B cell (primary cell): Measurements from ENCODE around the gene MYO18A. TPM values are rescaled to one million over a fixed set of nuclear protein-coding genes. Genes with fewer than 3 reads are reported as not detected.

Experiments
- ATAC-seq: fragments of 200-7000 bp; cut with Tn5 transposase; one replicate; pipeline ENCODE4 v1.10.0; 2021; ENCODE audit warnings: low read depth, mild to moderate bottlenecking, moderate number of reproducible peaks, moderate library complexity
- CTCF ChIA-PET: fragments of 350-600 bp; sonication (Branson Sonifier 250); formaldehyde crosslinking; loops from one replicate; lab custom pipeline; 2021; ENCODE audit warnings: antibody characterized with exemption, inconsistent platforms; lab: Charles Lee
- POLR2A ChIA-PET: fragments of 350-600 bp; sonication (Branson Sonifier 250); formaldehyde crosslinking; loops from one replicate; lab custom pipeline; 2021; ENCODE audit warnings: antibody characterized with exemption; lab: Charles Lee
- DNase-seq: peaks from one replicate; pipeline ENCODE4 v3.0.0; 2013
- H2AFZ ChIP-seq: 2 replicates; pipeline ENCODE4 v1.6.1; 2012; ENCODE audit warnings: mild to moderate bottlenecking, low read depth, low read length; ENCODE audit not compliant: insufficient read depth, poor library complexity, severe bottlenecking
- H3K27ac ChIP-seq, 2 donors: 1 replicate in 1 of 2; 2 replicates in 1 of 2; pipeline ENCODE4 v1.5.1; 2012 to 2013; ENCODE audit warnings: low read length in 2 of 2, mild to moderate bottlenecking in 2 of 2, moderate library complexity in 1 of 2
- H3K27me3 ChIP-seq, 4 experiments: fragments of 200-600 bp in 1 of 4; sonication (generic) in 1 of 4; replicated peaks in 1 of 4; 1 replicate in 2 of 4; 2 replicates in 2 of 4; pipeline versions ENCODE4 v1.6.1 to v1.7.0; 2013 to 2016; ENCODE audit warnings: low read length in 3 of 4, mild to moderate bottlenecking in 2 of 4, mixed read lengths in 1 of 4, moderate library complexity in 1 of 4; ENCODE audit not compliant: insufficient read depth in 4 of 4, control insufficient read depth in 3 of 4; ENCODE audit errors: control extremely low read depth in 1 of 4
- H3K36me3 ChIP-seq, 2 experiments: replicated peaks in 1 of 2; 1 replicate in 1 of 2; 2 replicates in 1 of 2; pipeline versions ENCODE4 v1.6.1 to v1.7.1; 2013; ENCODE audit warnings: low read length in 1 of 2; ENCODE audit not compliant: insufficient read depth in 2 of 2, control insufficient read depth in 1 of 2; ENCODE audit errors: control extremely low read depth in 1 of 2, extremely low read depth in 1 of 2
- H3K4me1 ChIP-seq, 2 donors: fragments of 200-600 bp in 1 of 2; sonication (generic) in 1 of 2; 1 replicate in 1 of 2; 2 replicates in 1 of 2; pipeline versions ENCODE4 v1.5.1 to v1.6.1; 2013 to 2017; ENCODE audit warnings: low read length in 2 of 2; ENCODE audit not compliant: control insufficient read depth in 2 of 2, insufficient read depth in 2 of 2
- H3K4me2 ChIP-seq: replicated peaks from 2 replicates; pipeline ENCODE3; 2012; ENCODE audit warnings: mild to moderate bottlenecking, low read depth, low read length; ENCODE audit not compliant: poor library complexity, severe bottlenecking
- H3K4me3 ChIP-seq, 5 experiments: fragments of 200-600 bp in 1 of 5; sonication (generic) in 1 of 5; 1 replicate in 3 of 5; 2 replicates in 2 of 5; pipeline versions ENCODE4 v1.5.1 to v1.7.0; 2011 to 2016; ENCODE audit warnings: low read length in 4 of 5, mild to moderate bottlenecking in 4 of 5, low read depth in 2 of 5, control low read depth in 1 of 5, moderate library complexity in 1 of 5; ENCODE audit not compliant: insufficient read depth in 1 of 5; ENCODE audit errors: control extremely low read depth in 1 of 5, extremely low read depth in 1 of 5
- H3K79me2 ChIP-seq: fragments of 200-600 bp; sonication (generic); one replicate; pipeline ENCODE4 v1.6.0; 2016; ENCODE audit warnings: low read length; ENCODE audit not compliant: control insufficient read depth, insufficient read depth
- H3K9ac ChIP-seq: fragments of 200-600 bp; sonication (generic); 2 replicates; pipeline ENCODE4 v1.6.1; 2017; ENCODE audit warnings: mild to moderate bottlenecking, low read length, moderate library complexity
- H3K9me3 ChIP-seq, 3 donors: one replicate each; pipeline versions ENCODE4 v1.6.1 to v1.7.1; 2013; ENCODE audit warnings: low read length in 2 of 3; ENCODE audit not compliant: control insufficient read depth in 2 of 3, insufficient read depth in 1 of 3; ENCODE audit errors: control extremely low read depth in 1 of 3
- H4K20me1 ChIP-seq: 2 replicates; pipeline ENCODE4 v1.6.0; 2012; ENCODE audit warnings: mild to moderate bottlenecking, low read length; ENCODE audit not compliant: insufficient read depth, control insufficient read depth, poor library complexity, severe bottlenecking
- H3K27ac Mint-ChIP-seq: one replicate; pipeline ENCODE4 v1.8.0; 2021; ENCODE audit warnings: mixed read lengths
- H3K27me3 Mint-ChIP-seq: one replicate; pipeline ENCODE4 v1.8.0; 2021; ENCODE audit warnings: mixed read lengths
- H3K4me1 Mint-ChIP-seq: one replicate; pipeline ENCODE4 v1.8.0; 2021; ENCODE audit warnings: mixed read lengths
- H3K4me3 Mint-ChIP-seq: one replicate; pipeline ENCODE4 v1.8.0; 2021; ENCODE audit warnings: mixed read lengths
- H3K9me3 Mint-ChIP-seq: one replicate; pipeline ENCODE4 v1.8.0; 2022; ENCODE audit warnings: mixed read lengths; ENCODE audit not compliant: insufficient read depth
- EZH2 ChIP-seq: IDR thresholded peaks from 2 replicates; pipeline ENCODE4 v1.6.1; 2012; ENCODE audit warnings: borderline replicate concordance, low read depth, mild to moderate bottlenecking, moderate library complexity, low read length; ENCODE audit not compliant: insufficient read depth, poor library complexity, severe bottlenecking
- WGBS: methylation state at CpG from one replicate; pipeline ENCODE4 v1.1.5; 2013; ENCODE audit warnings: missing lambda C conversion rate; ENCODE audit not compliant: insufficient coverage; 5-methylcytosine and 5-hydroxymethylcytosine counted together
- intact Hi-C: fragments of 100-400 bp; cut with micrococcal nuclease; formaldehyde crosslinking; loops from one replicate; pipeline ENCODE4 v1.10.0; 2022
- polyA plus RNA-seq: library from polyadenylated mRNA; depleted of rRNA; stranded (reverse); fragments of >200 nt; gene quantifications from 2 replicates; pipeline ENCODE4 v1.2.3, GENCODE V29; 2012
- total RNA-seq, 2 donors: library from RNA; stranded (reverse); fragments of 120-200 nt in 1 of 2; gene quantifications; 1 replicate in 1 of 2; 2 replicates in 1 of 2; pipeline versions ENCODE4 v1.2.3 to v1.2.4, GENCODE V29; 2013 to 2022
- TF ChIP-seq, protein P1 (sequence below): fragments of 200-600 bp; IDR thresholded peaks from one replicate; pipeline ENCODE4 v1.8.0; 2022; ENCODE audit warnings: antibody characterized with exemption, mild to moderate bottlenecking

Gene MYO18A
- total and polyA plus RNA-seq, 2 donors (not counting 1 experiment from before 2014, with no cell fraction given), result 72.2 to 155 TPM

DNA sequence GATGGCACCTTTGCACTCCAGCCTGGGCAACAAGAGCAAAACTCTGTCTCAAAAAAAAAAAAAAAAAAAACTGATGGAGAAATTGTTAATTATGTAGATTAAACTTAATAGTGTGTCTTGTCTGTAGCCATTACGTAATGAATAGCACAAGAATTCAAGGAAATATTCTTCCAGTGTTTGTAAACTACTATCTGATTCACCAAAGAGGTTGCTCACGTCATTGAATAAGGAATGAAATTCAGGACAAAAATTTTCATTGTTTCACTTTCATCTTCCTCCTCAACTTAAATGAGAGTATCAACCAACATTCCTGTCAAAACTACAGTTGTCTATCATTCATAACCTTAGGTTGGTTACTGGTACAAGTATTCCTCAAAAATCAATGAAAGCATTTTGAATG, 30.7 kb upstream of the MYO18A start:
- no peak overlapping the region for H3K27ac ChIP-seq
- no peak for ATAC-seq
- ChIA-PET POLR2A (no interaction called here), CTCF (interaction anchor here (0.7 to 14.8 kb wide), 3 partner anchors 9 to 64 kb away, joined by 3 to 304 read pairs (median 5); no protein-coding TSS in a partner anchor)
- no peaks in the 10 kb centered on the region for H4K20me1 ChIP-seq
- no peaks in the 10 kb centered on the region for H3K79me2 ChIP-seq
- H3K9me3 Mint-ChIP-seq, result no peaks in the 10 kb centered on the region
- H3K4me3 Mint-ChIP-seq, result no peak overlapping the region
- TF ChIP-seq, protein P1, sequence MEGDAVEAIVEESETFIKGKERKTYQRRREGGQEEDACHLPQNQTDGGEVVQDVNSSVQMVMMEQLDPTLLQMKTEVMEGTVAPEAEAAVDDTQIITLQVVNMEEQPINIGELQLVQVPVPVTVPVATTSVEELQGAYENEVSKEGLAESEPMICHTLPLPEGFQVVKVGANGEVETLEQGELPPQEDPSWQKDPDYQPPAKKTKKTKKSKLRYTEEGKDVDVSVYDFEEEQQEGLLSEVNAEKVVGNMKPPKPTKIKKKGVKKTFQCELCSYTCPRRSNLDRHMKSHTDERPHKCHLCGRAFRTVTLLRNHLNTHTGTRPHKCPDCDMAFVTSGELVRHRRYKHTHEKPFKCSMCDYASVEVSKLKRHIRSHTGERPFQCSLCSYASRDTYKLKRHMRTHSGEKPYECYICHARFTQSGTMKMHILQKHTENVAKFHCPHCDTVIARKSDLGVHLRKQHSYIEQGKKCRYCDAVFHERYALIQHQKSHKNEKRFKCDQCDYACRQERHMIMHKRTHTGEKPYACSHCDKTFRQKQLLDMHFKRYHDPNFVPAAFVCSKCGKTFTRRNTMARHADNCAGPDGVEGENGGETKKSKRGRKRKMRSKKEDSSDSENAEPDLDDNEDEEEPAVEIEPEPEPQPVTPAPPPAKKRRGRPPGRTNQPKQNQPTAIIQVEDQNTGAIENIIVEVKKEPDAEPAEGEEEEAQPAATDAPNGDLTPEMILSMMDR, result no peak
- no peak for TF ChIP-seq EZH2
- no CpG with 5 or more reads among the region's 2 CpGs for WGBS
- H3K4me3 ChIP-seq, result no peak overlapping the region
- no peaks in the 10 kb centered on the region for H3K36me3 ChIP-seq
- no peak for DNase-seq
- H2AFZ ChIP-seq, result no peak overlapping the region
- no peaks in the 10 kb centered on the region for H3K4me1 Mint-ChIP-seq
- H3K9ac ChIP-seq, result no peak overlapping the region
- peaks cover 0 to 5% of the 10 kb centered on the region in 2 donors for H3K4me1 ChIP-seq
- H3K4me2 ChIP-seq, result no peak overlapping the region
- H3K27ac Mint-ChIP-seq, result no peak overlapping the region
- no peaks in the 10 kb centered on the region for H3K9me3 ChIP-seq
- H3K27me3 Mint-ChIP-seq, result no peaks in the 10 kb centered on the region
- intact Hi-C loops, result no loop called here
- H3K27me3 ChIP-seq, result no peaks in the 10 kb centered on the region

DNA sequence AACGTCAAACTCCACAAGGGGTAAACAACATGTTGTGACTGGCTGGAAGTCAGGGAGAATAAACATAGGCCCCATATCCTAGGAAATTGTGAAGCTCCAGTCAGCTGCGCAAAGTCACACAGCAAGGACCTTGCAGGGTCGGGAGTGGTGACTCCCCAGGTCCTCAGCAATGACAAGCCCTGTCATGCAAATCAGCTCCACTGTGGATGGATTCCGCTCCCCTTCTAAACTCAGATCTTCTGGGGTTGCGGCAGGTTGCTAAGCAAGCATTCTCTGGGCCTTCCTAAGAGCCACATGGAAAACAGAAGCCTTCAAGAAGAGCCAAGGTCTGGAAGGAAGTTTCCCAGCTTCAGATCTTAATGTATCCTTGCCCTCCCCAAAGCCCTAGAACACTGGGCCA, 28.9 kb upstream of the MYO18A start:
- Histone ChIP-seq H3K4me1 (peaks cover 0 to 5% of the 10 kb centered on the region in 2 donors), H2AFZ (no peak overlapping the region), H3K9ac (no peak overlapping the region), H4K20me1 (no peaks in the 10 kb centered on the region), H3K9me3 (no peaks in the 10 kb centered on the region), H3K27ac (no peak overlapping the region), H3K79me2 (no peaks in the 10 kb centered on the region), H3K4me3 (no peak overlapping the region), H3K27me3 (no peaks in the 10 kb centered on the region), H3K4me2 (no peak overlapping the region), H3K36me3 (no peaks in the 10 kb centered on the region)
- POLR2A ChIA-PET, result no interaction called here
- intact Hi-C loops, result no loop called here
- Mint-ChIP-seq H3K4me3 (no peak overlapping the region), H3K27me3 (peaks cover 2% of the 10 kb centered on the region), H3K9me3 (no peaks in the 10 kb centered on the region), H3K4me1 (no peaks in the 10 kb centered on the region), H3K27ac (no peak overlapping the region)
- DNase-seq, result no peak
- CTCF ChIA-PET, result interaction anchor here (1.4 to 14.8 kb wide), 4 partner anchors 10 to 85 kb away, joined by 3 to 304 read pairs (median 8); no protein-coding TSS in a partner anchor
- 91% methylated on average over 4 of the region's 5 CpGs for WGBS
- ATAC-seq, result no peak
- TF ChIP-seq, protein P1, result no peak
- TF ChIP-seq EZH2, result no peak
